Measurements from ENCODE around the gene TNNI3K. TPM values are rescaled to one million over a fixed set of nuclear protein-coding genes. Genes with fewer than 3 reads are reported as not detected.

The TNNI3K gene
- total and polyA plus RNA-seq, 9 of the 15 experiments (the other 6 are each of a cell fraction or from before 2014, with no cell fraction given) = 0.21 to 0.53 (median 0.32) TPM; not detected in 5

DNA sequence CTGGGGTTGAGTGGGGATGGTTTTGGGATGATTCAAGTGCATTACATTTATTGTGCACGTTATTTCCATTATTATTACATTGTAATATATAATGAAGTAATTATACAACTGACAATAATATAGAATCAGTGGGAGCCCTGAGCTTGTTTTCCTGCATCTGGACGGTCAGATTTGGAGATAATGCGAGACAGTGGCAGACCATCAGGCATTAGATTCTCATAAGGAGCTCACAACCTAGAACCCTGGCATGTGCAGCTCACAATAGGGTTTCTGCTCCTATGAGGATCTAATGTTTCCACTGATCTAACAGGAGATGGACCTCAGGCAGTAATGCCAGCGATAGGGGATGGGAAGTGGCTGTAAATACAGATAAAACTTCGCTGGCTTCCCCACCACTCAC, 355.1 kb downstream of the TNNI3K start (continued):
- TF ChIP-seq, protein P1, sequence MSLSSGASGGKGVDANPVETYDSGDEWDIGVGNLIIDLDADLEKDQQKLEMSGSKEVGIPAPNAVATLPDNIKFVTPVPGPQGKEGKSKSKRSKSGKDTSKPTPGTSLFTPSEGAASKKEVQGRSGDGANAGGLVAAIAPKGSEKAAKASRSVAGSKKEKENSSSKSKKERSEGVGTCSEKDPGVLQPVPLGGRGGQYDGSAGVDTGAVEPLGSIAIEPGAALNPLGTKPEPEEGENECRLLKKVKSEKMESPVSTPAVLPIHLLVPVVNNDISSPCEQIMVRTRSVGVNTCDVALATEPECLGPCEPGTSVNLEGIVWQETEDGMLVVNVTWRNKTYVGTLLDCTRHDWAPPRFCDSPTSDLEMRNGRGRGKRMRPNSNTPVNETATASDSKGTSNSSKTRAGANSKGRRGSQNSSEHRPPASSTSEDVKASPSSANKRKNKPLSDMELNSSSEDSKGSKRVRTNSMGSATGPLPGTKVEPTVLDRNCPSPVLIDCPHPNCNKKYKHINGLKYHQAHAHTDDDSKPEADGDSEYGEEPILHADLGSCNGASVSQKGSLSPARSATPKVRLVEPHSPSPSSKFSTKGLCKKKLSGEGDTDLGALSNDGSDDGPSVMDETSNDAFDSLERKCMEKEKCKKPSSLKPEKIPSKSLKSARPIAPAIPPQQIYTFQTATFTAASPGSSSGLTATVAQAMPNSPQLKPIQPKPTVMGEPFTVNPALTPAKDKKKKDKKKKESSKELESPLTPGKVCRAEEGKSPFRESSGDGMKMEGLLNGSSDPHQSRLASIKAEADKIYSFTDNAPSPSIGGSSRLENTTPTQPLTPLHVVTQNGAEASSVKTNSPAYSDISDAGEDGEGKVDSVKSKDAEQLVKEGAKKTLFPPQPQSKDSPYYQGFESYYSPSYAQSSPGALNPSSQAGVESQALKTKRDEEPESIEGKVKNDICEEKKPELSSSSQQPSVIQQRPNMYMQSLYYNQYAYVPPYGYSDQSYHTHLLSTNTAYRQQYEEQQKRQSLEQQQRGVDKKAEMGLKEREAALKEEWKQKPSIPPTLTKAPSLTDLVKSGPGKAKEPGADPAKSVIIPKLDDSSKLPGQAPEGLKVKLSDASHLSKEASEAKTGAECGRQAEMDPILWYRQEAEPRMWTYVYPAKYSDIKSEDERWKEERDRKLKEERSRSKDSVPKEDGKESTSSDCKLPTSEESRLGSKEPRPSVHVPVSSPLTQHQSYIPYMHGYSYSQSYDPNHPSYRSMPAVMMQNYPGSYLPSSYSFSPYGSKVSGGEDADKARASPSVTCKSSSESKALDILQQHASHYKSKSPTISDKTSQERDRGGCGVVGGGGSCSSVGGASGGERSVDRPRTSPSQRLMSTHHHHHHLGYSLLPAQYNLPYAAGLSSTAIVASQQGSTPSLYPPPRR (CRISPR knock-in tag; IDR thresholded peaks at IDR 0.05; ENCODE audit: borderline replicate concordance) = no peak
- TF ChIP-seq JUN (IDR thresholded peaks at IDR 0.05; ENCODE audit: borderline replicate concordance, low read depth, low read length) (no peak), JUN (CRISPR knock-in tag; IDR thresholded peaks at IDR 0.05; ENCODE audit: borderline replicate concordance) (no peak), SMARCB1 (IDR thresholded peaks at IDR 0.05; ENCODE audit: insufficient read length, low read depth) (no peak)

DNA sequence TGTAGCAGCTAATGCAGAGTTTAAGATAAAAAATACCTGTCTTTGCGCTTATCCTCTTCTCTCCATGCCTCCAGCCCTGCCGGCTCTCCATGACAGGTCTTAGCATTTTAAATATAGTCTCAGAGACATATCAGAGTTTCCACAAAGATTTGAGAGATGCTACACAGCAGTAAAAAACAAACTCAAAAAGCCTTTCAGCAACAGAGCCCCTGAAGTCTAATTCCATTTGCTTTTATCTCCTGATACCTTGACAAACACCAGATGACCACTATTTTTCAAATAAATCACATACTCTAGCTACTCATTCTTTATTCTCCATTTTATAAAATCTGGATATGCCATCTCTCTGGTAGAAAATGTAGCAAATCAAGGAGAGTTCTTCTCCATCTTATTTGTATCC, 356.8 kb downstream of the TNNI3K start:
- H3K9me3 ChIP-seq (replicated peaks; ENCODE audit: control insufficient read depth, insufficient read depth, low read depth, low read length) = no peaks in the 10 kb centered on the region
- no peak overlapping the region for H3K27ac ChIP-seq (ENCODE audit: extremely low read depth, low read depth, low read length)
- TF ChIP-seq HCFC1 (IDR thresholded peaks at IDR 0.05; ENCODE audit: low read depth, low read length) (no peak), ZNF695 (CRISPR knock-in tag; IDR thresholded peaks at IDR 0.05) (no peak), SRSF7 (optimal IDR thresholded peaks at IDR 0.05; ENCODE audit: low read depth, low read length) (no peak), PCBP1 (IDR thresholded peaks at IDR 0.05; ENCODE audit: low read depth, low read length, poor library complexity, severe bottlenecking) (no peak), ZC3H4 (CRISPR knock-in tag; IDR thresholded peaks at IDR 0.05; ENCODE audit: borderline replicate concordance) (no peak), SMARCC2 (IDR thresholded peaks at IDR 0.05; ENCODE audit: low read depth) (no peak), KLF6 (CRISPR knock-in tag; IDR thresholded peaks at IDR 0.05; ENCODE audit: borderline replicate concordance) (no peak), MED1 (CRISPR knock-in tag; IDR thresholded peaks at IDR 0.05; ENCODE audit: borderline replicate concordance) (no peak), HLTF (IDR thresholded peaks at IDR 0.05) (no peak), HNRNPLL (IDR thresholded peaks at IDR 0.05; ENCODE audit: low read depth, low read length, poor library complexity, severe bottlenecking) (no peak)
- TF ChIP-seq, protein P2, sequence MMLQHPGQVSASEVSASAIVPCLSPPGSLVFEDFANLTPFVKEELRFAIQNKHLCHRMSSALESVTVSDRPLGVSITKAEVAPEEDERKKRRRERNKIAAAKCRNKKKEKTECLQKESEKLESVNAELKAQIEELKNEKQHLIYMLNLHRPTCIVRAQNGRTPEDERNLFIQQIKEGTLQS (IDR thresholded peaks at IDR 0.05) = no peak
- TF ChIP-seq, protein P2 (CRISPR knock-in tag; conservative IDR thresholded peaks at IDR 0.05) = no peak

More for the DNA sequence above, 356.8 kb downstream of the TNNI3K start:
- Histone ChIP-seq H3K4me3 (no peak overlapping the region), H2AFZ (ENCODE audit: low read depth, low read length) (no peak overlapping the region), H3K9me1 (ENCODE audit: control insufficient read depth, insufficient read depth, low read length) (no peaks in the 10 kb centered on the region), H3K79me2 (ENCODE audit: control insufficient read depth, insufficient read depth, low read length) (no peaks in the 10 kb centered on the region), H3K9ac (ENCODE audit: insufficient read depth in 1 of 2, low read depth in 2 of 2, low read length in 2 of 2) (no peak overlapping the region), H3K36me3 (ENCODE audit: control insufficient read depth, insufficient read depth, low read length) (no peaks in the 10 kb centered on the region), H3K4me1 (replicated peaks in 1 of 2; ENCODE audit: control insufficient read depth in 2 of 2, insufficient read depth in 2 of 2, low read length in 2 of 2) (no peaks in the 10 kb centered on the region), H4K20me1 (replicated peaks; ENCODE audit: control insufficient read depth, insufficient read depth, low read length) (no peaks in the 10 kb centered on the region), H3K27me3 (ENCODE audit: control insufficient read depth in 2 of 2, insufficient read depth in 2 of 2, low read length in 2 of 2) (no peaks in the 10 kb centered on the region), H3K4me2 (ENCODE audit: insufficient read depth, low read length) (no peak overlapping the region)
- intact Hi-C loops (cut with micrococcal nuclease) (no loop called here), in situ Hi-C loops (cut with MboI) (no loop called here)
- ATAC-seq (no peak), FAIRE-seq (no peak), DNase-seq (ENCODE audit: extremely low read depth in 1 of 4, low spot score in 3 of 4) (no peak)
- WGBS (ENCODE audit: insufficient coverage, low coverage, missing lambda C conversion rate) = 0% methylated on average over 2 of the region's 2 CpGs
- ChIA-PET CTCF (ENCODE audit: low intra/inter-chr PET ratio) (no interaction called here), POLR2A (interaction anchor here (0.7 kb wide), 1 partner anchor 141 kb away, joined by 3 read pairs; the partner anchor contains the start of genes CRYZ and TYW3)
- BruUV-seq (replicated peaks) = no TSS peak

All from K562 (cell line).